Fibroblast of lung (primary cell): Measurements from ENCODE around the gene ACTR1B. TPM values are rescaled to one million over a fixed set of nuclear protein-coding genes. Genes with fewer than 3 reads are reported as not detected.
A peak's percentile ranks its signal among the peaks of the same experiment; 100 is the strongest.

Experiments
- DNase-seq, 2 donors: peaks; one replicate each; pipeline versions ENCODE4 v3.0.0 to v3.0.0-alpha.2; 2010; ENCODE audit warnings: low read depth in 2 of 2
- H2AFZ ChIP-seq: 2 replicates; pipeline ENCODE4 v1.5.1; 2012; ENCODE audit warnings: low read length, control low read depth, inconsistent platforms
- H3K27ac ChIP-seq: 2 replicates; pipeline ENCODE4 v1.5.1; 2011; ENCODE audit warnings: low read length, control low read depth; ENCODE audit not compliant: insufficient read depth
- H3K27me3 ChIP-seq: 2 replicates; pipeline ENCODE4 v1.5.1; 2011; ENCODE audit warnings: mild to moderate bottlenecking, low read length; ENCODE audit not compliant: control insufficient read depth, insufficient read depth
- H3K36me3 ChIP-seq: 2 replicates; pipeline ENCODE4 v1.5.1; 2011; ENCODE audit warnings: low read length; ENCODE audit not compliant: control insufficient read depth, insufficient read depth
- H3K4me1 ChIP-seq: 2 replicates; pipeline ENCODE4 v1.5.1; 2011; ENCODE audit warnings: low read length; ENCODE audit not compliant: control insufficient read depth, insufficient read depth; ENCODE audit errors: extremely low read depth
- H3K4me2 ChIP-seq: 2 replicates; pipeline ENCODE4 v1.5.1; 2011; ENCODE audit warnings: low read length, control low read depth; ENCODE audit not compliant: insufficient read depth; ENCODE audit errors: extremely low read depth
- H3K4me3 ChIP-seq, 4 experiments: fragments of 200-600 bp in 1 of 4; sonication (generic) in 1 of 4; replicated peaks in 1 of 4; 2 replicates each; pipeline ENCODE4 v1.5.1; 2011 to 2016; ENCODE audit warnings: low read length in 4 of 4, low read depth in 3 of 4, mild to moderate bottlenecking in 3 of 4, control low read depth in 2 of 4, inconsistent platforms in 1 of 4, mixed read lengths in 1 of 4; ENCODE audit not compliant: insufficient read depth in 1 of 4; ENCODE audit errors: control extremely low read depth in 1 of 4
- H3K79me2 ChIP-seq: 2 replicates; pipeline ENCODE4 v1.5.1; 2012; ENCODE audit warnings: mild to moderate bottlenecking, low read length, inconsistent platforms; ENCODE audit not compliant: control insufficient read depth, insufficient read depth
- H3K9ac ChIP-seq: 2 replicates; pipeline ENCODE4 v1.5.1; 2011; ENCODE audit warnings: mild to moderate bottlenecking, low read length, control low read depth; ENCODE audit not compliant: insufficient read depth
- H3K9me3 ChIP-seq: 2 replicates; pipeline ENCODE4 v1.5.1; 2012; ENCODE audit warnings: low read depth, low read length; ENCODE audit not compliant: control insufficient read depth, insufficient read depth
- H4K20me1 ChIP-seq: 2 replicates; pipeline ENCODE4 v1.5.1; 2011; ENCODE audit warnings: low read length; ENCODE audit not compliant: control insufficient read depth, insufficient read depth; ENCODE audit errors: extremely low read depth
- EZH2 ChIP-seq: IDR thresholded peaks from 2 replicates; pipeline ENCODE4 v1.5.1; 2012; ENCODE audit warnings: low read length, control low read depth, mild to moderate bottlenecking; ENCODE audit errors: missing control alignments
- polyA plus RNA-seq, 2 donors: library from polyadenylated mRNA; depleted of rRNA in 1 of 2; stranded (reverse) in 1 of 2; unstranded in 1 of 2; fragments of >200 nt; gene quantifications; 2 replicates each; pipeline ENCODE4 v1.2.1, GENCODE V29; 2011 to 2012; ENCODE audit warnings: missing spikeins in 1 of 2
- total RNA-seq: library from RNA; depleted of rRNA; stranded (reverse); fragments of >200 nt; gene quantifications from 2 replicates; pipeline ENCODE4 v1.2.1, GENCODE V29; 2014
- TF ChIP-seq, protein P1 (sequence below), 2 donors: IDR thresholded peaks in 1 of 2; conservative IDR thresholded peaks in 1 of 2; 1 replicate in 1 of 2; 2 replicates in 1 of 2; pipeline ENCODE4 v1.5.1; 2011 to 2012; ENCODE audit warnings: low read length in 2 of 2, control low read depth in 1 of 2, inconsistent platforms in 1 of 2, low read depth in 1 of 2, mild to moderate bottlenecking in 1 of 2

The ACTR1B gene
- total and polyA plus RNA-seq, 2 donors (not counting 1 experiment from before 2014, with no cell fraction given): 38.3 to 69.9 TPM

- peaks cover 23% of the 10 kb centered on the region for H3K36me3 ChIP-seq
- TF ChIP-seq, protein P1, sequence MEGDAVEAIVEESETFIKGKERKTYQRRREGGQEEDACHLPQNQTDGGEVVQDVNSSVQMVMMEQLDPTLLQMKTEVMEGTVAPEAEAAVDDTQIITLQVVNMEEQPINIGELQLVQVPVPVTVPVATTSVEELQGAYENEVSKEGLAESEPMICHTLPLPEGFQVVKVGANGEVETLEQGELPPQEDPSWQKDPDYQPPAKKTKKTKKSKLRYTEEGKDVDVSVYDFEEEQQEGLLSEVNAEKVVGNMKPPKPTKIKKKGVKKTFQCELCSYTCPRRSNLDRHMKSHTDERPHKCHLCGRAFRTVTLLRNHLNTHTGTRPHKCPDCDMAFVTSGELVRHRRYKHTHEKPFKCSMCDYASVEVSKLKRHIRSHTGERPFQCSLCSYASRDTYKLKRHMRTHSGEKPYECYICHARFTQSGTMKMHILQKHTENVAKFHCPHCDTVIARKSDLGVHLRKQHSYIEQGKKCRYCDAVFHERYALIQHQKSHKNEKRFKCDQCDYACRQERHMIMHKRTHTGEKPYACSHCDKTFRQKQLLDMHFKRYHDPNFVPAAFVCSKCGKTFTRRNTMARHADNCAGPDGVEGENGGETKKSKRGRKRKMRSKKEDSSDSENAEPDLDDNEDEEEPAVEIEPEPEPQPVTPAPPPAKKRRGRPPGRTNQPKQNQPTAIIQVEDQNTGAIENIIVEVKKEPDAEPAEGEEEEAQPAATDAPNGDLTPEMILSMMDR (conservative IDR thresholded peaks at IDR 0.05 in 1 of 2, IDR thresholded peaks at IDR 0.05 in 1 of 2; ENCODE audit: low read depth in 1 of 2, low read length in 2 of 2): no peak
- no peak for TF ChIP-seq EZH2
- no peaks in the 10 kb centered on the region for H3K9me3 ChIP-seq
- peak overlapping the region; percentile 61 to 92 (median 80) for H3K4me3 ChIP-seq
- no peaks in the 10 kb centered on the region for H4K20me1 ChIP-seq
- peaks cover 33% of the 10 kb centered on the region for H3K79me2 ChIP-seq
- peak overlapping the region; percentile 3 for H2AFZ ChIP-seq
- H3K4me1 ChIP-seq: peaks cover 11% of the 10 kb centered on the region
- peak overlapping the region; percentile 84 for H3K4me2 ChIP-seq
- peak overlapping the region; percentile 96 for H3K9ac ChIP-seq
- DNase-seq: no peak
- peak overlapping the region; percentile 97 for H3K27ac ChIP-seq
- no peaks in the 10 kb centered on the region for H3K27me3 ChIP-seq
Measured at GRCh38 chr2:97662386-97662894, 1.4 kb downstream of the ACTR1B start.

- Histone ChIP-seq H4K20me1 (no peaks in the 10 kb centered on the region), H3K27me3 (no peaks in the 10 kb centered on the region), H3K4me1 (peaks cover 11% of the 10 kb centered on the region), H3K36me3 (peaks cover 27% of the 10 kb centered on the region), H3K79me2 (peaks cover 33% of the 10 kb centered on the region), H2AFZ (no peak overlapping the region), H3K9ac (no peak overlapping the region), H3K27ac (peak overlapping the region; percentile 97), H3K4me2 (peak overlapping the region; percentile 84), H3K9me3 (no peaks in the 10 kb centered on the region), H3K4me3 (peak overlapping the region in 2 of 4 experiments; percentile 80 to 92)
- DNase-seq: no peak
- TF ChIP-seq EZH2: no peak
- TF ChIP-seq, protein P1 (conservative IDR thresholded peaks at IDR 0.05 in 1 of 2, IDR thresholded peaks at IDR 0.05 in 1 of 2; ENCODE audit: low read depth in 1 of 2, low read length in 2 of 2): no peak
Measured at GRCh38 chr2:97661927-97662326, 1.9 kb downstream of the ACTR1B start.

DNA sequence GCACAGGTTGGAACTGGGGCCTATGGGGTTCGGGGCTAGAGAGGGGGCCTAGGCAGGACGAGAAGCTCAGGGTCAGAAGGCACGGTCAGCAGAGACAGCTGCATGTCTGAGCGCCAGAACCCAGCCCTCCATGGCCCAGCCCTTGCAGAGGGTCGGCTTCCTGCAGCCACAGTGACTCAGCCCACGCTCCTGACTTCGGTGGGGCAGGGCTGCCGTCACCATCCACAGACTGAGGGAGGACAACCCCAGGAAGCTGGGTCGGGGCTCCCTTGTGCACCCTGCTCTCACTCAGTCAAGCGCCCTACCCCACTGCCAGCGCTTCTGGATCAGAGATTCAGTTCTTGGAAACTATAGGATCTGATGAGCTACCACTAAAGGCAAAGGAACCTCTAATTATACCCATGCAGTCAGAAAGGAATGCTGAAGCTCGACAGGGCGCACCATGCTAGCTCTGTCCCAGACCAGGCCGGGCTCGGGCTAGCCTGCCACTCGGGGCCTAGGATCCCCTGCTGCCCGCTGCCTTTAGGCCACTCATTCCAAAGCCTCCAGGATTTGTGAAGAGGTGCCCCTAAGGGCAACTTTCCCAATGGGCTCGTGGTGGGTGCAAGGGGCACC lies 3.0 kb downstream of the ACTR1B start:
- peaks cover 30% of the 10 kb centered on the region for H3K36me3 ChIP-seq
- H3K4me2 ChIP-seq: no peak overlapping the region
- peaks cover 33% of the 10 kb centered on the region for H3K79me2 ChIP-seq
- no peaks in the 10 kb centered on the region for H3K27me3 ChIP-seq
- H2AFZ ChIP-seq: no peak overlapping the region
- H3K4me1 ChIP-seq: peaks cover 11% of the 10 kb centered on the region
- H3K9ac ChIP-seq: no peak overlapping the region
- no peaks in the 10 kb centered on the region for H3K9me3 ChIP-seq
- no peak for TF ChIP-seq EZH2
- TF ChIP-seq, protein P1 (conservative IDR thresholded peaks at IDR 0.05 in 1 of 2, IDR thresholded peaks at IDR 0.05 in 1 of 2; ENCODE audit: low read depth in 1 of 2, low read length in 2 of 2): no peak
- H4K20me1 ChIP-seq: no peaks in the 10 kb centered on the region
- DNase-seq: peak in 1 of 2 donors; percentile 44
- no peak overlapping the region for H3K4me3 ChIP-seq
- H3K27ac ChIP-seq: no peak overlapping the region
